ENCODE results near the gene GJA1. TPM values are rescaled to one million over a fixed set of nuclear protein-coding genes. Genes with fewer than 3 reads are reported as not detected.
A peak's percentile ranks its signal among the peaks of the same experiment; 100 is the strongest.

The GJA1 gene
- total and polyA plus RNA-seq, 2 of the 13 experiments (the other 11 are each of a cell fraction or from before 2014, with no cell fraction given): not detected

GRCh38 chr6:121389419-121389818 lies 46.0 kb upstream of the GJA1 start:
- ChIA-PET CTCF (ENCODE audit: low intra/inter-chr PET ratio, low total read pairs) (no interaction called here), POLR2A (no interaction called here)
- DNase-seq (ENCODE audit: low spot score): no peak
- TF ChIP-seq ZNF121 (CRISPR knock-in tag; IDR thresholded peaks at IDR 0.05): no peak
- TF ChIP-seq DDIT3 (CRISPR knock-in tag; IDR thresholded peaks at IDR 0.05): no peak
- TF ChIP-seq NFE2 (CRISPR knock-in tag; IDR thresholded peaks at IDR 0.05): no peak
- TF ChIP-seq ZNF230 (CRISPR knock-in tag; IDR thresholded peaks at IDR 0.05): no peak
- TF ChIP-seq ZNF160 (CRISPR knock-in tag; IDR thresholded peaks at IDR 0.05): no peak
- no peak for TF ChIP-seq KMT2A (CRISPR knock-in tag; IDR thresholded peaks at IDR 0.05)
- TF ChIP-seq AGO1 (IDR thresholded peaks at IDR 0.05; ENCODE audit: low read depth, low read length, poor library complexity, severe bottlenecking): no peak
- no peak for TF ChIP-seq TBP (CRISPR knock-in tag; IDR thresholded peaks at IDR 0.05)
- TF ChIP-seq ZNF784 (CRISPR knock-in tag; IDR thresholded peaks at IDR 0.05; ENCODE audit: borderline replicate concordance): no peak
- no peak overlapping the region for H3K9ac ChIP-seq (ENCODE audit: insufficient read depth, low read depth, low read length)
- in situ Hi-C loops (cut with HindIII; ENCODE audit: extremely low pct_ligation_motif_present, low pct_unique_long_range_greater_than_20kb): no loop called here
- no TSS peak for BruUV-seq (replicated peaks)
- no peaks in the 10 kb centered on the region for H3K79me2 ChIP-seq (ENCODE audit: insufficient read depth, low read length)
- H3K36me3 ChIP-seq (replicated peaks in 1 of 2; ENCODE audit: control insufficient read depth in 1 of 2, insufficient read depth in 2 of 2, low read length in 2 of 2): no peaks in the 10 kb centered on the region
- H3K4me1 ChIP-seq (ENCODE audit: insufficient read depth, low read length): no peaks in the 10 kb centered on the region
- H3K4me2 ChIP-seq (ENCODE audit: low read depth, low read length): no peak overlapping the region
- WGBS (ENCODE audit: low lambda C conversion rate): no CpG with 5 or more reads among the region's 3 CpGs
- FAIRE-seq: no peak
- no peak overlapping the region for H3K4me3 ChIP-seq (replicated peaks in 1 of 3; ENCODE audit: insufficient read depth in 1 of 3, low read depth in 2 of 3, low read length in 3 of 3)
- no peaks in the 10 kb centered on the region for H3K27me3 ChIP-seq (ENCODE audit: control insufficient read depth in 1 of 2, insufficient read depth in 2 of 2, low read length in 2 of 2)
- H3K27ac ChIP-seq (ENCODE audit: extremely low read length, insufficient read depth, low read length): no peak overlapping the region
- ATAC-seq: peak; percentile 61
- H3K9me3 ChIP-seq (ENCODE audit: low read length): no peaks in the 10 kb centered on the region
- no peaks in the 10 kb centered on the region for H4K20me1 ChIP-seq (ENCODE audit: insufficient read depth, low read length)
- intact Hi-C loops (cut with micrococcal nuclease; ENCODE audit: unreplicated experiment): no loop called here
- no peak overlapping the region for H2AFZ ChIP-seq (ENCODE audit: low read length)
